ENCODE measurements around the gene LGALS3.

Gene LGALS3

GRCh38 chr14:55115460-55115859 lies 13.6 kb upstream of the LGALS3 start:
- DNase-seq (ENCODE audit: low read depth): no peak

- no peak for DNase-seq (ENCODE audit: low read depth)
Observed at GRCh38 chr14:55115861-55116245, 13.2 kb upstream of the LGALS3 start.

- no peak for DNase-seq (ENCODE audit: low read depth)
Observed at GRCh38 chr14:55116246-55117030, 12.6 kb upstream of the LGALS3 start.

- no peak for DNase-seq (ENCODE audit: low read depth)
Observed at GRCh38 chr14:55117803-55118441, 11.1 kb upstream of the LGALS3 start.

GRCh38 chr14:55118761-55119160 lies 10.3 kb upstream of the LGALS3 start:
- DNase-seq (ENCODE audit: low read depth): no peak

GRCh38 chr14:55120571-55121495 lies 8.2 kb upstream of the LGALS3 start:
- no peak for DNase-seq (ENCODE audit: low read depth)

- no peak for DNase-seq (ENCODE audit: low read depth)
Observed at GRCh38 chr14:55121628-55122439, 7.2 kb upstream of the LGALS3 start.

- DNase-seq (ENCODE audit: low read depth): no peak
Observed at GRCh38 chr14:55122440-55122986, 6.5 kb upstream of the LGALS3 start.

GRCh38 chr14:55123101-55123500 lies 6.0 kb upstream of the LGALS3 start:
- DNase-seq (ENCODE audit: low read depth): peak; percentile 58

- no peak for DNase-seq (ENCODE audit: low read depth)
Observed at GRCh38 chr14:55123852-55124639, 5.0 kb upstream of the LGALS3 start.

- DNase-seq (ENCODE audit: low read depth): no peak
Observed at GRCh38 chr14:55124774-55125386, 4.2 kb upstream of the LGALS3 start.

GRCh38 chr14:55125403-55125802 lies 3.6 kb upstream of the LGALS3 start:
- DNase-seq (ENCODE audit: low read depth): no peak

GRCh38 chr14:55126034-55126433 lies 3.0 kb upstream of the LGALS3 start:
- DNase-seq (ENCODE audit: low read depth): no peak

GRCh38 chr14:55126932-55127459 lies 2.1 kb upstream of the LGALS3 start:
- no peak for DNase-seq (ENCODE audit: low read depth)

GRCh38 chr14:55127460-55127951 lies 1.5 kb upstream of the LGALS3 start:
- DNase-seq (ENCODE audit: low read depth): no peak

- no peak for DNase-seq (ENCODE audit: low read depth)
Observed at GRCh38 chr14:55128386-55129085, 516 bp upstream of the LGALS3 start.

- DNase-seq (ENCODE audit: low read depth): no peak
Observed at GRCh38 chr14:55129428-55130195, 560 bp downstream of the LGALS3 start.

GRCh38 chr14:55130196-55130550 lies 1.1 kb downstream of the LGALS3 start:
- DNase-seq (ENCODE audit: low read depth): no peak

Measured in fibroblast of the conjunctiva (primary cell).